Umbilical cord (tissue), 2 donors: Measurements from ENCODE around the gene CIAO3. TPM values are rescaled to one million over a fixed set of nuclear protein-coding genes. Genes with fewer than 3 reads are reported as not detected.
"Not testable (repeated sequence)": the region's sequence is repeated elsewhere in the genome, so short reads cannot be mapped to it uniquely, and the experiment has no call there.

Experiments used
- DNase-seq: peaks from one replicate; pipeline ENCODE4 v3.0.0-alpha.2; 2015; ENCODE audit warnings: low spot score
- total RNA-seq: library from RNA; depleted of rRNA; stranded (reverse); fragments of >200 nt; gene quantifications from one replicate; pipeline ENCODE4 v1.2.3, GENCODE V29; 2014; ENCODE audit warnings: low replicate concordance; ENCODE audit not compliant: insufficient read depth

CIAO3 gene
- total RNA-seq, 1 donor from 2014 or later = 32.5 TPM

GRCh38 chr16:694187-694862 is 46.5 kb downstream of the CIAO3 start:
- DNase-seq = no peak

DNA sequence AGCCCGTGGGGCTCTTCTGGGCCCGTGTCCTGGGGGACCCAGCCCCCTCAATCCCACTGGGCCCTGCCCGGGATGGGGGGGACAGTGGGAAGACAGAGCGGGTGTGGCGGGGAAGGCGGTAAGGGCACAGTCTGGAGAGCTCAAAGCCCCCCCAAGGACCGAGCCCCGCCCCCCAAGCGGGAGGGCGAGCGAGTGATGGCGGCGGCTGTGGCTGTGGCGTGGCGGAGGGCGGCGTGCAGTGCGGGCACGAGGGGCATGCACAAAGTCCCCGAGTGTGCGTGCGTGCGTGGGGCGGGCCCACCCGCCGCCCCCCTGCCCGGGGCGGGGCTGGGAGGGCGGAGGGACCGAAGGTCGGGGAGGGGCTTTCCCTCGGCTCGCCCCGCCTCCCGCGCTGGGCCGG is 47.0 kb downstream of the CIAO3 start:
- no peak for DNase-seq

GRCh38 chr16:693364-693763 is 47.4 kb downstream of the CIAO3 start:
- DNase-seq = no peak

GRCh38 chr16:692356-693108 is 48.3 kb downstream of the CIAO3 start:
- DNase-seq = no peak

DNA sequence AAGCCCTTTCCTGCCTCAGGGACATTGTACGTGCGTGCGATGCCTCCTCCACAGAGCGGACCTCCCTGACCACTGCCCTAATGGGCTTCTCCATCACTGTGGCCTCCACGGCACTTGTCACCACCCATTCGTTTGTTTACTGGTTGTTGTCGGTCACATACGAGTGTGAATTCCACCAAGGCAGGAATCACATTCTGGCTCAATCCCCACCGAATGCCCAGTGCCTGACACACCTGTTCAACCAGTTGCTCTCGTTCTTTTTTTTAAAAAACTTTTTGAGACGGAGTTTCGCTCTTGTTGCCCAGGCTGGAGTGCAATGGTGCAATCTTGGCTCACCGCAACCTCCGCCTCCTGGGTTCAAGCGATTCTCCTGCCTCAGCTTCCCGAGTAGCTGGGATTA is 49.6 kb downstream of the CIAO3 start:
- DNase-seq = not testable (repeated sequence)

GRCh38 chr16:689175-689897 is 51.5 kb downstream of the CIAO3 start:
- no peak for DNase-seq

DNA sequence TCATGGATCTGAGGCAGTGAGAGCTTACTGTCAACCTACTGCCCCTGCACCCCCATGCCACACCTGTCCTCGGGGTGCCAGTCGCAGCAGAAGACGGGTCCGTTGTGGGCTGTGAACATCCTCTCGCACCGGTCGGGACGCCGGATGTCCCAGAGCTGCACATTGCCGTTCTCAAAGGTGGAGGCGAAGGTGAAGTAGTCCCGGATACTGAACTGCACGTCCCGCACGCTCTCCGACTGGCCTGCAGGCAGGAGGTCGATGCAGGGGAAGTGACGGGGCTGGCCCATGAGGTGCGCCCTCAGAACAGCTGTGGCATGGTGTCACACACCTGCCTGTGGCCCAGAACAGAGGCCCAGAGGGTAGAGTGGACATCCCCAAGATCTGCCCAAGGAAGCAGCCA is 53.3 kb downstream of the CIAO3 start:
- DNase-seq = no peak

GRCh38 chr16:686459-687260 is 54.1 kb downstream of the CIAO3 start:
- DNase-seq = no peak

DNA sequence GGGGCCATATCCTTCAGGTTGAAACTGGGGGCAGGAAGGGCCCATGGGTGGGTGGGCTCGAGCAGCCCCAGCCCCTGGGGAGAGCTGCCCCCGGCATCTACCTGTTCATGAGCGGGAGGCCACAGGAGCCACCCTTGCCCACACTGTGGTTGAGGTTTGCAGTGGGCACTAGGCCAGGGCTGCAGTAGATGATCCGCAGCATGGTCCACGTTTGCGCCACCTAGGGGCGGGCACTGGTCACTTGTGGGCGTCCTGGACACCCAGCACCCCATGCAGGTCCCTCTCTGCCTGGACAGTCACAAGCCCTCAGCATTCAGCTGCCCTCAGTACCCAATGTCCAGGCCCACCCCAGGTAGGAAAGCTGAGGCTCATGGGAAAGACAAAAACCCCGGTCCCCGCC is 54.8 kb downstream of the CIAO3 start:
- DNase-seq = no peak

GRCh38 chr16:684961-685696 is 55.7 kb downstream of the CIAO3 start:
- no peak for DNase-seq

DNA sequence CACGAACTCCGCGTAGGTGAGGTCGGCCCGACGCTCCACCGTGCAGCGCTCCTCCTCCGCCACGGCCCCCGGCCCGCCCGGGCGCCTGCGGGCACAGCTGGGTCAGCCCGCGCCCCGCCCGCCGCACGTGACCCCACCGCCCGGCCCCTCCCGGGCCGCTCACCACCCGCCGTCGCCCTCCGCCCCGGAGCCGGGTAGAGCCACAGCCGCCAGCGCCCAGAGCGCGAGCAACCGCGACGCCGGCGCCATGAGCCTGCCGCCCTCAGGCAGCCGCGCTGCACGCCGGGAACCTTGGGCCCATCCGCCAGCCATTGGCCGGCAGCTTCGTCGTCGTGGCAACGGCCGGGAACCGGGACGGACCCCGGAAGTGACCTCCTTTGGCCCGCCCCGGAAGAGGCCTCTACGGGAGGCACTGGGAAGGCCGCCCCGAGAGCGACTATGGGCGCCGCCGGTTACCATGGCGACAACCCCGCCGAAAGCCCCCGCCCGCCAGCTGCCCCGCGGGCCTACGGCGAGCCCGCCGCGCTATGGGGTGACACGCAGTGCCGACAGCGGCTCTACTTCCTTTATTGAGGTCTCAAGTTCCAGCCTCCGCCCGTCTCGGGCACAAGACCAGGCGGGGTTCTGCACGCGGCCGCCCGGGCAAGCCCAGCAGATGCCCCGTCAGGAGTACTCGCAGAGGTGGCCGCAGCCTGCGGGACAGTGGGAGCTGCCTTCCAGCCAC is 56.6 kb downstream of the CIAO3 start, which contains the start of gene JMJD8:
TSS of gene JMJD8 (minus strand) at position 264 of the 724 bp plus-strand sequence. CDS start at position 249, 15 bp downstream.
- DNase-seq = peak; percentile 97

DNA sequence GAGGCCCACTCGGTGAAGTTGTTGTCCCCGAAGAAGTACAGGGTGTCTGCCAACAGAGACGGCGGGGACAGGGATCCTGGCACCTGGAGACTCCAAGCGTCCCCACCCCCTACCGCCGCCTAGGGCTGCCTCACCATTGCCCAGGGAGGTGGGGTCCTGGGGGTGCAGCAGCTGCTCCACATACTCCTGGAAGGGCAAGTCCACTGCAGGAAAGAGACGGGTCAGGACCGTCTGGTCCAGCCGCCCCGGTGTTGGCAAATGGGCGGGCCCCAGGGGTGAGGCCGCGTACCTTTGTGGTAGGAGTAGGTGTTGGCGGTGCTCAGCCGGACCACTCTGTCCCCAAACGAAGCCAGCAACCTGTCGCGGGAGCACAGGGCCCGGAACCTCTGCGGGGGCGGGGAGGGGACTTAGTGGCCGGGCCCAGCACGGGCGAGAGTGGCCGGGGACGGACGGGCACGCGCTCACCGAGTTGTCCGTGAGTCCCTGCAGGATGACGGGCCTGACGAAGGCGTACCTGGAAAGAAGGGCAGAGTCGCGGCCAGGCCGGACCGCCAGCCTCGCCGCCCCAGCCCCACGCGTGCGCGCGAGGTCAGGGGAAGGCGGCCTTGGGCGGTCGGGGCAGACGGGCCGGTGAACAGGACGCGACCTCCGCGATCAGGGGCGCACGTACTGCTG is 57.3 kb downstream of the CIAO3 start:
- no peak for DNase-seq

DNA sequence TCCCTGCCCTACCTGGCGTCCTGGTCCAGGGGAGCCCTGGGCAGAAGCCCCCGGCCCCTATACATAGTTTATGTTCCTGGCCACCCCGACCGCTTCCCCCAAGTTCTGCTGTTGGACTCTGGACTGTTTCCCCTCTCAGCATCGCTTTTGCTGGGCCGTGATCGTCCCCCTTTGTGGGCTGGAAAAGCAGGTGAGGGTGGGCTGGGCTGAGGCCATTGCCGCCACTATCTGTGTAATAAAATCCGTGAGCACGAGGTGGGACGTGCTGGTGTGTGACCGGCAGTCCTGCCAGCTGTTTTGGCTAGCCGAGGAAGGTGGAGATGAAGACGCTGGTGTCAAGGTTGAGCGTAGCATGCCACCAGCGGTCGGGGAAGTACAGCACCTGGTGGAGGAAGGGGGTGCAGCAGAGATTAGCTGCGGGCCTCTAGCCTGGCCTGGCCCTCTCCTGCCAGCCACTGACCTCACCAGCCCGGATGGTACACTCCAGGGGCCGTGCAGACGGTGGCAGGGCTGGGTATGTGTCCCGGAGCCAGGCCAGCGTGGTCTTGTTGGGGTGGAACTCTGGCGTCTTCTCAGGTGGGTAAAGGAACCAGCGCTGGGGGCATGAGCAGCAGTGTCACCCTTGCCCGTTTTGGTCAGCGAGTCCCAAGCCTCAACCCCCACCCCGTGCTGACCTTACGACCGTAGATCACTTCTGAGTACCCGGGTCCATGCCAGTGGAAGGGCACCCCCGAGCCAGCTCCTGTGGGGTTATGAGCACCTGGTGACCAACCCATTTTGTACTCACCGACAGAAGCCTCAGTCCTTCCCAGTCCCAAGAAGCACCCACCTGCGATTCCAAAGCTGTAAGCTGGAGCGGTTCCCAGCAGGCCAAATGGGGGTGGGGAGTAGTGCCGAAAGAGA is 58.1 kb downstream of the CIAO3 start:
- DNase-seq = no peak

- no peak for DNase-seq
Observed at GRCh38 chr16:681746-682427, 58.9 kb downstream of the CIAO3 start.

- DNase-seq = no peak
Observed at GRCh38 chr16:680967-681745, 59.6 kb downstream of the CIAO3 start.

DNA sequence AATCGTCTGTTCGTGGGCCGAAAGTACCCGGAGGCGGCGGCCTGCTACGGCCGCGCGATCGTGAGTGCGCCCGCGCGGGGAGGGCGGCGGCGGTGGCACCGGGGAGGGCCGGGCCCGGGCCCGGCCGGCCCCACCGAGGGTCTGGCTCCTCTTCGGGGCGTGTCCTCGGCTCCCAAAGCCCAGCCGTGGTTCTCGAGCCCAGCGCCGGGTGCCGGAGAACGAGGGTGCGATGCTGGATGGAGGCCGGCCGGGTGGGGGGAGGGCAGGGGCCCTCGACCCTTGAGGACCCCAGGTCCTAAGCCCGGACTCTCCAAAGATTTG is 60.2 kb downstream of the CIAO3 start:
- DNase-seq = no peak
